NB4 (cell line): ENCODE data around the gene WDR48.
A peak's percentile ranks its signal among the peaks of the same experiment; 100 is the strongest.

Source experiments
- DNase-seq: peaks from one replicate; pipeline ENCODE4 v3.0.0; 2010; ENCODE audit warnings: low read depth
- H3K4me3 ChIP-seq: one replicate; pipeline ENCODE4 v1.5.1; 2011; ENCODE audit warnings: mild to moderate bottlenecking, low read depth, low read length, moderate library complexity
- CTCF ChIP-seq: IDR thresholded peaks from one replicate; pipeline ENCODE4 v1.5.1; 2012; ENCODE audit warnings: low read depth, low read length
- MYC ChIP-seq: IDR thresholded peaks from 2 replicates; pipeline ENCODE4 v1.6.1; 2011; ENCODE audit warnings: low read depth, low read length
- POLR2A ChIP-seq: IDR thresholded peaks from 2 replicates; pipeline ENCODE4 v1.6.1; 2011; ENCODE audit warnings: mild to moderate bottlenecking; ENCODE audit not compliant: insufficient read length; ENCODE audit errors: extremely low read depth
- TF ChIP-seq, protein P1 (sequence below): IDR thresholded peaks from 2 replicates; pipeline ENCODE4 v1.6.1; 2011; ENCODE audit warnings: low read depth, low read length

The WDR48 gene

GRCh38 chr3:39103791-39104552 lies 52.2 kb downstream of the WDR48 start:
- no peak overlapping the region for H3K4me3 ChIP-seq
- TF ChIP-seq, protein P1, sequence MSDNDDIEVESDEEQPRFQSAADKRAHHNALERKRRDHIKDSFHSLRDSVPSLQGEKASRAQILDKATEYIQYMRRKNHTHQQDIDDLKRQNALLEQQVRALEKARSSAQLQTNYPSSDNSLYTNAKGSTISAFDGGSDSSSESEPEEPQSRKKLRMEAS: no peak
- no peak for TF ChIP-seq POLR2A
- TF ChIP-seq MYC: no peak
- no peak for TF ChIP-seq CTCF
- no peak for DNase-seq

DNA sequence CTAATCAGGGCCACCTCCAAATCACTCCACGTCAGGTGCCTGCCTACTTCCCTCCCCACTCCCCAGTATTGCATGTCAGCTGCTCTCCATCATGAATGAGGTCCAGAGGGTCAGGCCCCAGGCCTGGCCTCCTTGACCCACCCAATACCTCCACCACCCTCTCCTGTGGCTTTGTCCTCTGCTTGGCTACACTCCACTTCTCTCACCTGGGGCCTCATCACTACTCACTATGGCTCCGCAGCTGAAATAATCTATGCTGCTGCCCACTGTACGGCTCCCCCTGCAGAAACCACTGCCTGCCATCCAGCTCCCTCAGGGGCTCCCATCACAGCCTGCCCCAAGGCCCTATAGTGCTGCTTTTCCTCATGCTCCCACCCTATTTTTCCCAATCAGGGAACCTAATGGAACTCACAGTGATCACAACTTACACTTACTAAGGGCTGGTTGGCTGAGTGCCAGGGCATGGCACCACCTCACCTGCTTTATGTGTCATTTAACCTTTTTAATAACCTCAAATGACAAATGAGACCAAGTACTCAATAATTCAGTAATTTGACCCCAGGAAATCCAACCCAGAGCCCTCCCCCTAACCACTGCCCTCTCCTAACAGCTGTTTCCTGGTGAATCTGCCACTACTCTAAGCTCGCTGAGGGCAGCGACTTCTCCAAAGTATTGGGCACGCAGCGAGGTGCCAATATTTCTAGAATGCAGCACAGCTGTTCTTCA lies 53.3 kb downstream of the WDR48 start:
- no peak overlapping the region for H3K4me3 ChIP-seq
- DNase-seq: peak; percentile 13
- TF ChIP-seq POLR2A: no peak
- TF ChIP-seq MYC: no peak
- TF ChIP-seq, protein P1: no peak
- no peak for TF ChIP-seq CTCF

DNA sequence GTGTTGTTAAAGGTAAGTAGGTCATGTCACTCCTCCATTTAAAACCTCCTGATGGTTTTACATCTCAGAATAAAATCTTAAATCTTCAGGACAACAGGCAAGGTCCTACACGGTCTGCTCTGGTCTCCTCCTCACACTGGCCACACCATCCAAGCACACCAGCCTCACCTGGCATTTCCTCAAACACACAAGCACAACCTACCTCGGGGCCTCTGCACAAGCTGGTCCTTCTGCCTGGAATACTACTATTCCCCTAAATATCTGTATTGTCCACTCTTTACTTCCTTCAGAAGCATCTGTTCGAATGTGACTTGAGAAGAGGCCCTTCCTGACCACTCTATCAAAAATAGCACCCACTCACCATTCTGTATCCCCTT lies 53.9 kb downstream of the WDR48 start:
- DNase-seq: no peak
- H3K4me3 ChIP-seq: no peak overlapping the region
- TF ChIP-seq POLR2A: no peak
- TF ChIP-seq CTCF: no peak
- no peak for TF ChIP-seq MYC
- TF ChIP-seq, protein P1: no peak

DNA sequence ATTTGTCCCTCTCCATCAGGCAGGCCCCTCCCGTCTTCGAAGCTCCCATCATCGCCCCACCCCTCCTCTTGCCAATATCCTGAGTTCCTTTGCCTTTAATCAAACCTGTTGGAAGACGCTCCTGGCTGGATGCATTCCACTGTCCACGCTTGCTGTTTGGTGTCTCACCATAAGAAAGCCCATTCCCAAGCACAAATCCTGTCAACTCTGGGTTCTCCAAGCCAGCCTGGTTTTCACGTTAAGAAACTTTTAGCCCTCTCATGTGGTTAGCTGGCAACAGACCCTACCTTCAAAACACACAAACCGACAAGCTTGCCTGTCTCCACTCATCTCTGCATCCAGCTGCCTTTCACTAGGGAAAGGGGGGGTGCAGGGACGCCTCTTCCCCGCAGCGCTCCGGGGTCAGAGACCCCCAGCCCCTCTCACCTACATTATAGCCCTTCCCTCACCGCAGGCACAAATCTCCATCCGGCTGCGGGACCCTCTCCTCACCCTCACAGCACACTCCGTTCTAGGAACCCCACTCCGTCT lies 54.5 kb downstream of the WDR48 start:
- peak; percentile 13 for DNase-seq
- peak overlapping the region; percentile 70 for H3K4me3 ChIP-seq
- TF ChIP-seq MYC: no peak
- no peak for TF ChIP-seq POLR2A
- TF ChIP-seq CTCF: no peak
- TF ChIP-seq, protein P1: no peak

- DNase-seq: no peak
- peak overlapping the region; percentile 70 for H3K4me3 ChIP-seq
- TF ChIP-seq MYC (0 out of 2 replicates have a peak, but pooled peaks have one; percentile 6), CTCF (no peak)
- TF ChIP-seq, protein P1: no peak
Observed at GRCh38 chr3:39106851-39107387, 55.1 kb downstream of the WDR48 start.
